H1 (cell line): Measurements from ENCODE around the gene JMJD7. TPM values are rescaled to one million over a fixed set of nuclear protein-coding genes. Genes with fewer than 3 reads are reported as not detected.

ENCODE experiments used
- ASH2L ChIP-seq: fragments of 200-600, 300-600 bp; sonication (generic); IDR thresholded peaks from one replicate; pipeline ENCODE4 v1.7.1; 2017; ENCODE audit warnings: low read length
- CBX5 ChIP-seq: fragments of 300-800, 300-1000 bp; sonication (generic); IDR thresholded peaks from 2 replicates; pipeline ENCODE4 v1.7.1; 2016; ENCODE audit warnings: antibody characterized with exemption, low read length, low read depth
- EZH2 ChIP-seq: fragments of 200-600 bp; sonication (generic); IDR thresholded peaks from 2 replicates; pipeline ENCODE4 v1.7.1; 2012; ENCODE audit warnings: low read depth, mild to moderate bottlenecking, moderate library complexity, low read length, inconsistent platforms; ENCODE audit not compliant: severe bottlenecking
- JUND ChIP-seq: IDR thresholded peaks from 2 replicates; pipeline ENCODE4 v1.6.1; 2011; ENCODE audit warnings: mild to moderate bottlenecking, improper control_type of control experiment, low read length
- RAD21 ChIP-seq, 2 experiments: IDR thresholded peaks in 1 of 2; conservative IDR thresholded peaks in 1 of 2; 2 replicates each; pipeline ENCODE4 v1.6.1; 2011; ENCODE audit warnings: low read depth in 2 of 2, low read length in 2 of 2, improper control_type of control experiment in 1 of 2, inconsistent platforms in 1 of 2, mild to moderate bottlenecking in 1 of 2, moderate library complexity in 1 of 2
- RXRA ChIP-seq: IDR thresholded peaks from 2 replicates; pipeline ENCODE4 v1.6.1; 2011; ENCODE audit warnings: low read depth, mild to moderate bottlenecking, low read length, moderate library complexity; ENCODE audit not compliant: insufficient read depth
- SIX5 ChIP-seq: IDR thresholded peaks from 2 replicates; pipeline ENCODE4 v1.6.1; 2011; ENCODE audit warnings: mild to moderate bottlenecking, low read depth, low read length
- TCF12 ChIP-seq: IDR thresholded peaks from 2 replicates; pipeline ENCODE4 v1.6.1; 2011; ENCODE audit warnings: low read depth, mild to moderate bottlenecking, low read length
- TEAD4 ChIP-seq: IDR thresholded peaks from 2 replicates; pipeline ENCODE4 v1.6.1; 2012; ENCODE audit warnings: low read depth, low read length, inconsistent platforms, mixed read lengths
- YY1 ChIP-seq: IDR thresholded peaks from 2 replicates; pipeline ENCODE4 v1.6.1; 2011; ENCODE audit warnings: low read depth, mild to moderate bottlenecking, low read length
- polyA plus RNA-seq, 7 experiments: library from polyadenylated mRNA; depleted of rRNA in 3 of 7; stranded (reverse) in 5 of 7; unstranded in 2 of 7; fragments of >200 nt in 5 of 7; fragments of 200-250 nt in 2 of 7; gene quantifications; 1 replicate in 5 of 7; 2 replicates in 1 of 7; 4 replicates in 1 of 7; pipeline versions ENCODE4 v1.2.1 to v1.2.3, GENCODE V29; 2011 to 2013; ENCODE audit warnings: missing spikeins in 2 of 7, mixed read lengths in 2 of 7
- total RNA-seq: library from RNA; stranded (reverse); fragmentation: NEBNext Ultra II Directional; extraction: Animal tissue kit (Norgen Biotek cat#: 25700); gene quantifications from 2 replicates; pipeline ENCODE4 v1.2.1, GENCODE V29; 2021
- TF ChIP-seq, protein P1 (sequence below): fragments of 300-600 bp; sonication (generic); IDR thresholded peaks from 2 replicates; pipeline ENCODE4 v1.7.1; 2012; ENCODE audit warnings: low read length, moderate library complexity, mild to moderate bottlenecking, inconsistent platforms; ENCODE audit not compliant: insufficient replicate concordance

JMJD7 gene
- total and polyA plus RNA-seq, 2 of the 8 experiments (the other 6 are each of a cell fraction or from before 2014, with no cell fraction given): 15.0 to 20.0 TPM

DNA sequence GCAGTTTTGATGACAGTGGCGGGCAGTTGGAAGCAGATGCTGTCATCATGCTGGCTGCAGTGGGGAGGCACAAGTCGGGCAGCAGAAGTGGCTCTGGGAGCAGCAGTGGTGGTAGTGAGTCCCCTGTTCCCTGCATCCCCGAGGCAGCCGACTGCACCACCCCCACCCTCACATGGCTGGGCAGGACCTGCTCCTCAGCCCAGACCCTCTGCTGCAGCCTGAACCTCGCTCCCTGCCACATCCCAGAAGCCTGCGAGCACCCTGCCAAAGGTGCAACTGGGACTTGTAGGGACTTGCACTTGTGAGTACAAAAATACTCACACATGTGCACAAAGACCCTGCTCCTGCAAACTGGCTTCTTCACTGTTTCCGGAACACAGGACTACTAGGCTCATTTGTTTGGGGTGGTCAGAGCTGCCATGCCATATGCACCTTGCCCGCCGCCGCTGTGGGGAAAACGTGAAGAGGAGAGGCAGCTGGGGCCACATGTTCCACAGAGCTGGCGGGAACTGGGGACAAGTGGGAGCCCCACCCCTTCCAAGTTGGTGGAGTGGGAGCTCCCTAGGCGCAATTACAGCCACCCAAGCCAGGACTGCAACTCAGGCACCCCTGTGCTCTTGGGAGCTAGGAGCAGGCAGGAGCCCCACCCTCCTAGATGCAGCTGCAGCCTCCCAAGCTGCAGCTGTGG lies 2.2 kb downstream of the JMJD7 start (continued):
- TF ChIP-seq, protein P1, sequence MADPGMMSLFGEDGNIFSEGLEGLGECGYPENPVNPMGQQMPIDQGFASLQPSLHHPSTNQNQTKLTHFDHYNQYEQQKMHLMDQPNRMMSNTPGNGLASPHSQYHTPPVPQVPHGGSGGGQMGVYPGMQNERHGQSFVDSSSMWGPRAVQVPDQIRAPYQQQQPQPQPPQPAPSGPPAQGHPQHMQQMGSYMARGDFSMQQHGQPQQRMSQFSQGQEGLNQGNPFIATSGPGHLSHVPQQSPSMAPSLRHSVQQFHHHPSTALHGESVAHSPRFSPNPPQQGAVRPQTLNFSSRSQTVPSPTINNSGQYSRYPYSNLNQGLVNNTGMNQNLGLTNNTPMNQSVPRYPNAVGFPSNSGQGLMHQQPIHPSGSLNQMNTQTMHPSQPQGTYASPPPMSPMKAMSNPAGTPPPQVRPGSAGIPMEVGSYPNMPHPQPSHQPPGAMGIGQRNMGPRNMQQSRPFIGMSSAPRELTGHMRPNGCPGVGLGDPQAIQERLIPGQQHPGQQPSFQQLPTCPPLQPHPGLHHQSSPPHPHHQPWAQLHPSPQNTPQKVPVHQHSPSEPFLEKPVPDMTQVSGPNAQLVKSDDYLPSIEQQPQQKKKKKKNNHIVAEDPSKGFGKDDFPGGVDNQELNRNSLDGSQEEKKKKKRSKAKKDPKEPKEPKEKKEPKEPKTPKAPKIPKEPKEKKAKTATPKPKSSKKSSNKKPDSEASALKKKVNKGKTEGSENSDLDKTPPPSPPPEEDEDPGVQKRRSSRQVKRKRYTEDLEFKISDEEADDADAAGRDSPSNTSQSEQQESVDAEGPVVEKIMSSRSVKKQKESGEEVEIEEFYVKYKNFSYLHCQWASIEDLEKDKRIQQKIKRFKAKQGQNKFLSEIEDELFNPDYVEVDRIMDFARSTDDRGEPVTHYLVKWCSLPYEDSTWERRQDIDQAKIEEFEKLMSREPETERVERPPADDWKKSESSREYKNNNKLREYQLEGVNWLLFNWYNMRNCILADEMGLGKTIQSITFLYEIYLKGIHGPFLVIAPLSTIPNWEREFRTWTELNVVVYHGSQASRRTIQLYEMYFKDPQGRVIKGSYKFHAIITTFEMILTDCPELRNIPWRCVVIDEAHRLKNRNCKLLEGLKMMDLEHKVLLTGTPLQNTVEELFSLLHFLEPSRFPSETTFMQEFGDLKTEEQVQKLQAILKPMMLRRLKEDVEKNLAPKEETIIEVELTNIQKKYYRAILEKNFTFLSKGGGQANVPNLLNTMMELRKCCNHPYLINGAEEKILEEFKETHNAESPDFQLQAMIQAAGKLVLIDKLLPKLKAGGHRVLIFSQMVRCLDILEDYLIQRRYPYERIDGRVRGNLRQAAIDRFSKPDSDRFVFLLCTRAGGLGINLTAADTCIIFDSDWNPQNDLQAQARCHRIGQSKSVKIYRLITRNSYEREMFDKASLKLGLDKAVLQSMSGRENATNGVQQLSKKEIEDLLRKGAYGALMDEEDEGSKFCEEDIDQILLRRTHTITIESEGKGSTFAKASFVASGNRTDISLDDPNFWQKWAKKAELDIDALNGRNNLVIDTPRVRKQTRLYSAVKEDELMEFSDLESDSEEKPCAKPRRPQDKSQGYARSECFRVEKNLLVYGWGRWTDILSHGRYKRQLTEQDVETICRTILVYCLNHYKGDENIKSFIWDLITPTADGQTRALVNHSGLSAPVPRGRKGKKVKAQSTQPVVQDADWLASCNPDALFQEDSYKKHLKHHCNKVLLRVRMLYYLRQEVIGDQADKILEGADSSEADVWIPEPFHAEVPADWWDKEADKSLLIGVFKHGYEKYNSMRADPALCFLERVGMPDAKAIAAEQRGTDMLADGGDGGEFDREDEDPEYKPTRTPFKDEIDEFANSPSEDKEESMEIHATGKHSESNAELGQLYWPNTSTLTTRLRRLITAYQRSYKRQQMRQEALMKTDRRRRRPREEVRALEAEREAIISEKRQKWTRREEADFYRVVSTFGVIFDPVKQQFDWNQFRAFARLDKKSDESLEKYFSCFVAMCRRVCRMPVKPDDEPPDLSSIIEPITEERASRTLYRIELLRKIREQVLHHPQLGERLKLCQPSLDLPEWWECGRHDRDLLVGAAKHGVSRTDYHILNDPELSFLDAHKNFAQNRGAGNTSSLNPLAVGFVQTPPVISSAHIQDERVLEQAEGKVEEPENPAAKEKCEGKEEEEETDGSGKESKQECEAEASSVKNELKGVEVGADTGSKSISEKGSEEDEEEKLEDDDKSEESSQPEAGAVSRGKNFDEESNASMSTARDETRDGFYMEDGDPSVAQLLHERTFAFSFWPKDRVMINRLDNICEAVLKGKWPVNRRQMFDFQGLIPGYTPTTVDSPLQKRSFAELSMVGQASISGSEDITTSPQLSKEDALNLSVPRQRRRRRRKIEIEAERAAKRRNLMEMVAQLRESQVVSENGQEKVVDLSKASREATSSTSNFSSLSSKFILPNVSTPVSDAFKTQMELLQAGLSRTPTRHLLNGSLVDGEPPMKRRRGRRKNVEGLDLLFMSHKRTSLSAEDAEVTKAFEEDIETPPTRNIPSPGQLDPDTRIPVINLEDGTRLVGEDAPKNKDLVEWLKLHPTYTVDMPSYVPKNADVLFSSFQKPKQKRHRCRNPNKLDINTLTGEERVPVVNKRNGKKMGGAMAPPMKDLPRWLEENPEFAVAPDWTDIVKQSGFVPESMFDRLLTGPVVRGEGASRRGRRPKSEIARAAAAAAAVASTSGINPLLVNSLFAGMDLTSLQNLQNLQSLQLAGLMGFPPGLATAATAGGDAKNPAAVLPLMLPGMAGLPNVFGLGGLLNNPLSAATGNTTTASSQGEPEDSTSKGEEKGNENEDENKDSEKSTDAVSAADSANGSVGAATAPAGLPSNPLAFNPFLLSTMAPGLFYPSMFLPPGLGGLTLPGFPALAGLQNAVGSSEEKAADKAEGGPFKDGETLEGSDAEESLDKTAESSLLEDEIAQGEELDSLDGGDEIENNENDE: no peak
- no peak for TF ChIP-seq YY1
- TF ChIP-seq RAD21 (IDR thresholded peaks at IDR 0.05 in 1 of 2, conservative IDR thresholded peaks at IDR 0.05 in 1 of 2; ENCODE audit: low read depth in 2 of 2, low read length in 2 of 2): no peak
- TF ChIP-seq ASH2L: no peak
- no peak for TF ChIP-seq CBX5
- TF ChIP-seq SIX5: no peak
- no peak for TF ChIP-seq TCF12
- TF ChIP-seq TEAD4: no peak
- TF ChIP-seq JUND: no peak
- no peak for TF ChIP-seq EZH2
- TF ChIP-seq RXRA: no peak
